DMS153 treated with DMSO at 0.1 percent for 48 hours (cell line): ENCODE data around the gene CPNE6.
"Not testable (repeated sequence)": the region's sequence is repeated elsewhere in the genome, so short reads cannot be mapped to it uniquely, and the experiment has no call there.

ENCODE experiments used
- DNase-seq: peaks from one replicate; lab custom pipeline; 2025; ENCODE audit not compliant: unreplicated experiment; lab: John Stamatoyannopoulos, UW

CPNE6 gene

GRCh38 chr14:24071144-24071697, at the start of gene CPNE6:
Gene CPNE6 (plus strand): TSS chr14:24071562. CDS start chr14:24072937, 1,375 bp downstream.
- no peak for DNase-seq

- not testable (repeated sequence) for DNase-seq
Measured at GRCh38 chr14:24024939-24025418, 46.4 kb upstream of the CPNE6 start.

- not testable (repeated sequence) for DNase-seq
Measured at GRCh38 chr14:24029687-24030086, 41.7 kb upstream of the CPNE6 start.

- not testable (repeated sequence) for DNase-seq
Measured at GRCh38 chr14:24031331-24031730, 40.0 kb upstream of the CPNE6 start.

- DNase-seq = no peak
Measured at GRCh38 chr14:24032727-24033418, 38.5 kb upstream of the CPNE6 start.

- DNase-seq = not testable (repeated sequence)
Measured at GRCh38 chr14:24035769-24036168, 35.6 kb upstream of the CPNE6 start.

- peak; percentile 71 for DNase-seq
Measured at GRCh38 chr14:24036169-24036962, 35.0 kb upstream of the CPNE6 start.

- not testable (repeated sequence) for DNase-seq
Measured at GRCh38 chr14:24036963-24037657, 34.3 kb upstream of the CPNE6 start.

GRCh38 chr14:24037658-24038037, 33.7 kb upstream of the CPNE6 start:
- peak; percentile 65 for DNase-seq

GRCh38 chr14:24038686-24039085, 32.7 kb upstream of the CPNE6 start:
- no peak for DNase-seq

- DNase-seq = no peak
Measured at GRCh38 chr14:24040692-24041091, 30.7 kb upstream of the CPNE6 start.

GRCh38 chr14:24042746-24043145, 28.6 kb upstream of the CPNE6 start:
- DNase-seq = no peak

- not testable (repeated sequence) for DNase-seq
Measured at GRCh38 chr14:24049002-24049401, 22.4 kb upstream of the CPNE6 start.

- DNase-seq = not testable (repeated sequence)
Measured at GRCh38 chr14:24050753-24051152, 20.6 kb upstream of the CPNE6 start.

GRCh38 chr14:24051176-24051788, 20.1 kb upstream of the CPNE6 start:
- peak; percentile 69 for DNase-seq

GRCh38 chr14:24051789-24052655, 19.3 kb upstream of the CPNE6 start, which contains the start of gene CARMIL3:
Gene CARMIL3 (plus strand): TSS chr14:24052009. CDS start chr14:24052154, 145 bp downstream.
- DNase-seq = peak; percentile 69

- no peak for DNase-seq
Measured at GRCh38 chr14:24052656-24053547, 18.5 kb upstream of the CPNE6 start.

GRCh38 chr14:24053548-24054323, 17.6 kb upstream of the CPNE6 start:
- no peak for DNase-seq
